DLD1 (cell line): ENCODE results near the gene MUC22.
"Not testable (repeated sequence)": the region's sequence is repeated elsewhere in the genome, so short reads cannot be mapped to it uniquely, and the experiment has no call there.

Experiments used
- in situ Hi-C: cut with HindIII; loops from 2 replicates; pipeline ENCODE4 v1.10.0; 2017; ENCODE audit warnings: low sequenced_read_pairs

Gene MUC22

GRCh38 chr6:30997301-30997700 is 13.0 kb upstream of the MUC22 start:
- in situ Hi-C loops = no loop called here

GRCh38 chr6:30998785-30999184 is 11.5 kb upstream of the MUC22 start:
- in situ Hi-C loops = no loop called here

GRCh38 chr6:31000067-31000860 is 10.0 kb upstream of the MUC22 start:
- in situ Hi-C loops = not testable (repeated sequence)

- in situ Hi-C loops = no loop called here
These were observed 8.9 kb upstream of the MUC22 start for GRCh38 chr6:31001281-31001888.

GRCh38 chr6:31002471-31002870 is 7.8 kb upstream of the MUC22 start:
- in situ Hi-C loops = no loop called here

GRCh38 chr6:31004794-31005193 is 5.5 kb upstream of the MUC22 start:
- in situ Hi-C loops = no loop called here

- in situ Hi-C loops = no loop called here
These were observed 4.8 kb upstream of the MUC22 start for GRCh38 chr6:31005249-31006020.

- in situ Hi-C loops = no loop called here
These were observed 2.6 kb upstream of the MUC22 start for GRCh38 chr6:31007694-31008093.

- in situ Hi-C loops = no loop called here
These were observed 2.1 kb upstream of the MUC22 start for GRCh38 chr6:31008165-31008564.

- in situ Hi-C loops = no loop called here
These were observed 543 bp upstream of the MUC22 start for GRCh38 chr6:31009731-31010130.

GRCh38 chr6:31011153-31011552 is 879 bp downstream of the MUC22 start:
- in situ Hi-C loops = no loop called here

GRCh38 chr6:31016659-31017299 is 6.5 kb downstream of the MUC22 start:
- in situ Hi-C loops = no loop called here

- in situ Hi-C loops = not testable (repeated sequence)
These were observed 7.2 kb downstream of the MUC22 start for GRCh38 chr6:31017436-31017835.

GRCh38 chr6:31020057-31020456 is 9.8 kb downstream of the MUC22 start:
- in situ Hi-C loops = no loop called here

GRCh38 chr6:31020631-31021255 is 10.5 kb downstream of the MUC22 start:
- in situ Hi-C loops = not testable (repeated sequence)

- in situ Hi-C loops = not testable (repeated sequence)
These were observed 11.6 kb downstream of the MUC22 start for GRCh38 chr6:31021705-31022531.

GRCh38 chr6:31025595-31025994 is 15.3 kb downstream of the MUC22 start:
- in situ Hi-C loops = no loop called here

GRCh38 chr6:31031095-31031494 is 20.8 kb downstream of the MUC22 start:
- in situ Hi-C loops = no loop called here

GRCh38 chr6:31033075-31033474 is 22.8 kb downstream of the MUC22 start:
- in situ Hi-C loops = no loop called here
